Endothelial cell (in vitro differentiated cells): ENCODE measurements around the gene SUFU. TPM values are rescaled to one million over a fixed set of nuclear protein-coding genes. Genes with fewer than 3 reads are reported as not detected.
A peak's percentile ranks its signal among the peaks of the same experiment; 100 is the strongest.

ENCODE experiments used
- DNase-seq: peaks from one replicate; pipeline ENCODE4 v3.0.0; 2021; ENCODE audit warnings: low spot score
- H3K27ac Mint-ChIP-seq: one replicate; pipeline ENCODE4 v1.8.0; 2021; ENCODE audit warnings: mixed read lengths, inconsistent platforms; ENCODE audit not compliant: unreplicated experiment
- H3K27me3 Mint-ChIP-seq: one replicate; pipeline ENCODE4 v1.8.0; 2021; ENCODE audit warnings: mild to moderate bottlenecking, moderate library complexity, mixed read lengths, inconsistent platforms; ENCODE audit not compliant: unreplicated experiment
- H3K36me3 Mint-ChIP-seq: one replicate; pipeline ENCODE4 v1.8.0; 2021; ENCODE audit warnings: mild to moderate bottlenecking, low read depth, mixed read lengths, inconsistent platforms; ENCODE audit not compliant: unreplicated experiment
- H3K4me1 Mint-ChIP-seq: one replicate; pipeline ENCODE4 v1.8.0; 2021; ENCODE audit warnings: mild to moderate bottlenecking, mixed read lengths, inconsistent platforms; ENCODE audit not compliant: unreplicated experiment
- H3K4me3 Mint-ChIP-seq: one replicate; pipeline ENCODE4 v1.8.0; 2021; ENCODE audit warnings: mild to moderate bottlenecking, mixed read lengths, inconsistent platforms; ENCODE audit not compliant: unreplicated experiment
- H3K9me3 Mint-ChIP-seq: one replicate; pipeline ENCODE4 v1.8.0; 2021; ENCODE audit warnings: mixed read lengths, inconsistent platforms; ENCODE audit not compliant: unreplicated experiment
- CTCF ChIP-seq: fragments of 200-600 bp; sonication (generic); IDR thresholded peaks from one replicate; pipeline ENCODE4 v1.5.0; 2021; ENCODE audit warnings: antibody characterized with exemption; ENCODE audit not compliant: unreplicated experiment
- total RNA-seq: library from RNA; stranded (reverse); fragmentation: NEBNext Ultra II Directional; extraction: Animal tissue kit (Norgen Biotek cat#: 25700); gene quantifications from one replicate; pipeline ENCODE4 v1.2.1, GENCODE V29; 2021; ENCODE audit not compliant: unreplicated experiment

Gene SUFU
- total RNA-seq, 1 donor from 2014 or later, result 44.4 TPM

DNA sequence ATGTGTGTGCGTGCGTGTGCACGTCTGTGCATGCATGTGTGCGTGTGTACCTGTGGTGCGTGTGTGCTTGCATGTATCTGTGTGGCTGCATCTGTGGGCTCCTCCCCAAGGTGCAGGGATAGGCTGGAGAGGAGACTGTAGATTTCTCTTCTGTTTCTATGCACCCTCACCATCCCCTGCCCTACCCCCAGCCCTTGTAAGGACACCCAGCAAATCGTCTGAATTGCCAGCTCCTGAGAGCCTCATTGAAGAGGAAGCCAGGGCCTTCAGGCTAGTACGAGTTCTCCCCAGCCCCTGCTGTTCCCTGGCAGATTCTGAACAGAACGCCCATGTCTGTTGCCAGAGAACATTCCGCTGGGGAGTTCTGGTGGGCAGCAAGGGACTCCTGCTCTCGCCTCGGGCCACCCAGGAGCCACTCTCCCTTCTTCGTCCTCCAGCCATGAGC lies 123.5 kb downstream of the SUFU start:
- peaks cover 77% of the 10 kb centered on the region for H3K4me1 Mint-ChIP-seq
- peak overlapping the region; percentile 97 for H3K27ac Mint-ChIP-seq
- no peaks in the 10 kb centered on the region for H3K9me3 Mint-ChIP-seq
- TF ChIP-seq CTCF, result no peak
- H3K27me3 Mint-ChIP-seq, result peaks cover 20% of the 10 kb centered on the region
- H3K4me3 Mint-ChIP-seq, result peak overlapping the region; percentile 71
- H3K36me3 Mint-ChIP-seq, result peaks cover 27% of the 10 kb centered on the region
- no peak for DNase-seq

DNA sequence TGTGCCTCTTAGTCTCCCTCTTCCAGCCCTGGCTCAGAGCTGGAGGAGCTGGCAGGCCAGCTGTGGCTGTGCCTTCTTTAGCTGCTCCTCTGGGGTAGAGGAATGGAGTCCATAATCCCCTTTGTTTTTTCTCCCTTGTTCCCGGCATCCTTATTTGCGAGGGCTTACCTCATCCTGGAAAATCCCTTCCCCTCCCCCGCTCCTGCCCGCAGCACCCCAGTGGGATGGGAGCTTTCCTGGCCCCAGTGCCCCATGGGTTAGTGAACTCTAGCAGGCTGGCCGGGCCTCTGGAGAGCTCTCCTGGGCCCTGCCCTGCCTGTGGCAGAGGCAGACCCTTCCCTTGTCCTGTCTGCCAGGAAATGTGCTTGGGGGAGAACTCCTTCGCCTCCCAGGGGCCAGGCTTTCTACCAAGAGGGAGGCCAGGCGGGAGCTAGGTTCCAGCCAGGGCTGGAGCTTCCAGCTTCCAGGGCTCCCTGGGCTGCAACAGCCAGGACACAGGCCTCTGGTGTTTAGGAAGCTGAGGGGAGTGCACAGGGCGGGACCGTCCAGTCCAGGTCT lies 124.0 kb downstream of the SUFU start:
- Mint-ChIP-seq H3K36me3 (peaks cover 29% of the 10 kb centered on the region), H3K4me3 (peak overlapping the region; percentile 71), H3K9me3 (no peaks in the 10 kb centered on the region), H3K27ac (peak overlapping the region; percentile 97), H3K4me1 (peaks cover 82% of the 10 kb centered on the region), H3K27me3 (peaks cover 20% of the 10 kb centered on the region)
- no peak for TF ChIP-seq CTCF
- DNase-seq, result peak; percentile 49

DNA sequence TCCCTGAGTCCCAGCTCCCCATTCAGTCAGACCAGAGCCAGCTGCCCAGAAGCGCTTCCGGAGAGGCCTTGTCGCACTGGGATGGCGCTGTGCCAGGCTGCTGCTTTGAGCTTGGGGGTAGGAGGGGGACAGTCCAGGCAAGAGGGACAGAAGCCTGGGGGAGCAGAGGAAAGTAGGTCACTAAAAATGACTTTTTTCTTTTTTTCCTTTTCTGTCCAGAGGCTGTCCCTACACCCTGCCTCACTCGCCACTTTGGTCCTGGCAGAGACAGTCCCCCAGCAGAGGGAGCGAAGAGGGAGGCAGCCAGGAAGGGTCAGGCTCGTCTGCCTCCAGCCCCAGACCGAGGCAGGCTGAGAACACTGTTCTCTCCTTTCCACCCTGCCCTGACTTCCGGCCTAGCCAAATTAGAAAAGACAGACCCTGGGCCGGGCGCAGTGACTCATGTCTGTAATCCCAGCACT lies 124.7 kb downstream of the SUFU start:
- Mint-ChIP-seq H3K9me3 (no peaks in the 10 kb centered on the region), H3K4me1 (peaks cover 82% of the 10 kb centered on the region), H3K27ac (peak overlapping the region; percentile 97), H3K4me3 (peak overlapping the region; percentile 25), H3K36me3 (peaks cover 24% of the 10 kb centered on the region), H3K27me3 (peaks cover 17% of the 10 kb centered on the region)
- TF ChIP-seq CTCF, result no peak
- DNase-seq, result no peak

DNA sequence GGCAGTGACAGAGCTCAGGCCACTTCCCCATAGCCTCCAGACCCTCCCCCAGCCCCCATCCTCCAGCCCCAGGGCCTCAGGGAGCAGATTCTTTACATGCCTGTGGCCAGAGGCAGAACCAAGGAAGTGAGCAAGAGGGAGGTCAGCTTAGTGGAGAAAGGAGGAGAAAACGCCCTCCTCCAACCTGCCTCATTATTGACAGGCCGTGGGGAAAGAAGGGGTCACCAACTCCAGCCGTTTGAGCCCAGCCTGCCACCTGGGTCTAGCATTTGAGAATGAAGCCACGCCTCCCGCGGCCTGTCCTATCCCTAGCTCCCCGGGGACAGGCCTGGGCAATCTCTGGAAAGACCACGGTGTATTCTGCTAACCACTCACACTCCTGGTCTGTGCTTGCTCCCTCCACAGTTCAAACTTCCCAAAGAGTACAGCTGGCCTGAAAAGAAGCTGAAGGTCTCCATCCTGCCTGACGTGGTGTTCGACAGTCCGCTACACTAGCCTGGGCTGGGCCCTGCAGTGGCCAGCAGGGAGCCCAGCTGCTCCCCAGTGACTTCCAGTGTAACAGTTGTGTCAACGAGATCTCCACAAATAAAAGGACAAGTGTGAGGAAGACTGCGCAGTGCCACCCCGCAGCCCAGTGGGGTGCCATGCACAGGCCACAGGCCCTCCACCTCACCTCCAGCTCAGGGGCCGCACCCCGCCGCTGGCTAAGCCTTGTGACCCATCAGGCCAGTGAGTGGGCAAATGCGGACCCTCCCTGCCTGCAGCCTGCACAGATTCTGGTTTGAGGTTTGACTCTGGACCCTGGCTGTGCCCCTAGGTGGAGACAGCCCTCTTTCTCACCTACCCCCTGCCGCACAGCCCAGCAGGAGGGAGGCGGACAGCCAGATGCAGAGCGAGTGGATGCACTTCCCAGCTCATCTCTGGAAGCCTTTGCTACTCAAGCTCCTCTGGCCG lies 126.2 kb downstream of the SUFU start:
- TF ChIP-seq CTCF, result no peak
- Mint-ChIP-seq H3K36me3 (peaks cover 22% of the 10 kb centered on the region), H3K4me1 (peaks cover 85% of the 10 kb centered on the region), H3K27ac (peak overlapping the region; percentile 48), H3K9me3 (no peaks in the 10 kb centered on the region), H3K27me3 (peaks cover 13% of the 10 kb centered on the region), H3K4me3 (peak overlapping the region; percentile 79)
- DNase-seq, result peak; percentile 49
